SU-DHL-6 (cell line): ENCODE measurements around the gene TUBB.

ENCODE experiments used
- H2AFZ ChIP-seq: fragments of 200-600 bp; sonication (generic); 2 replicates; pipeline ENCODE4 v1.6.1; 2014; ENCODE audit warnings: low read depth, mild to moderate bottlenecking, moderate library complexity, mixed read lengths, antibody characterized with exemption, low read length; ENCODE audit not compliant: severe bottlenecking
- H3F3A ChIP-seq: fragments of 200-600 bp; shearing (Covaris generic); 2 replicates; pipeline ENCODE4 v1.6.0; 2016; ENCODE audit warnings: antibody characterized with exemption, mild to moderate bottlenecking; ENCODE audit not compliant: insufficient read depth
- H3K27ac ChIP-seq: fragments of 200-600 bp; sonication (generic); 2 replicates; pipeline ENCODE4 v1.5.1; 2016; ENCODE audit warnings: low read depth, mild to moderate bottlenecking, low read length, moderate library complexity, mixed read lengths
- H3K27me3 ChIP-seq: fragments of 200-600 bp; sonication (generic), shearing (Covaris generic); 2 replicates; pipeline ENCODE4 v1.6.0; 2014; ENCODE audit warnings: mild to moderate bottlenecking, low read length
- H3K36me3 ChIP-seq: fragments of 200-600 bp; sonication (generic); 2 replicates; pipeline ENCODE4 v1.6.1; 2014; ENCODE audit warnings: mild to moderate bottlenecking, low read length, mixed read lengths
- H3K4me2 ChIP-seq: fragments of 300-600, 200-600 bp; shearing (Covaris generic), sonication (generic); 2 replicates; pipeline ENCODE4 v1.6.0; 2014; ENCODE audit warnings: low read length, low read depth, mild to moderate bottlenecking; ENCODE audit not compliant: poor library complexity, severe bottlenecking
- H3K4me3 ChIP-seq: fragments of 200-600 bp; sonication (generic); 2 replicates; pipeline ENCODE4 v1.5.1; 2014; ENCODE audit warnings: antibody characterized with exemption, low read length, mild to moderate bottlenecking, mixed read lengths; ENCODE audit not compliant: insufficient read depth, poor library complexity, severe bottlenecking
- H3K79me2 ChIP-seq: fragments of 200-600 bp; sonication (generic); 2 replicates; pipeline ENCODE4 v1.6.1; 2014; ENCODE audit warnings: mild to moderate bottlenecking, low read length, moderate library complexity; ENCODE audit not compliant: insufficient read depth
- H3K9ac ChIP-seq: fragments of 200-600 bp; sonication (generic); 2 replicates; pipeline ENCODE4 v1.7.0; 2014; ENCODE audit warnings: mild to moderate bottlenecking, low read length
- H3K9me2 ChIP-seq: fragments of 200-600 bp; sonication (generic); replicated peaks from 2 replicates; pipeline ENCODE4 v1.6.1; 2014; ENCODE audit warnings: low read length; ENCODE audit not compliant: insufficient read depth
- H3K9me3 ChIP-seq: fragments of 200-600 bp; sonication (generic); 2 replicates; pipeline ENCODE4 v1.6.1; 2014; ENCODE audit warnings: low read length, mixed read lengths; ENCODE audit not compliant: insufficient read depth
- H4K20me1 ChIP-seq: fragments of 200-600 bp; sonication (generic); 2 replicates; pipeline ENCODE4 v1.6.1; 2014; ENCODE audit warnings: low read depth, mild to moderate bottlenecking, antibody characterized with exemption, low read length, moderate library complexity, mixed read lengths
- EZH2phosphoT487 ChIP-seq: fragments of 200-600 bp; sonication (generic), shearing (Covaris generic); conservative IDR thresholded peaks from 2 replicates; pipeline ENCODE4 v1.6.1; 2018; ENCODE audit warnings: mild to moderate bottlenecking, antibody characterized with exemption, low read length, moderate library complexity, mixed read lengths
- TF ChIP-seq, protein P1 (sequence below): fragments of 200-600 bp; sonication (generic); IDR thresholded peaks from one replicate; pipeline ENCODE4 v1.5.1; 2017; ENCODE audit warnings: antibody characterized with exemption, mild to moderate bottlenecking, low read length, moderate library complexity; ENCODE audit not compliant: insufficient read depth, poor library complexity, severe bottlenecking

TUBB gene

DNA sequence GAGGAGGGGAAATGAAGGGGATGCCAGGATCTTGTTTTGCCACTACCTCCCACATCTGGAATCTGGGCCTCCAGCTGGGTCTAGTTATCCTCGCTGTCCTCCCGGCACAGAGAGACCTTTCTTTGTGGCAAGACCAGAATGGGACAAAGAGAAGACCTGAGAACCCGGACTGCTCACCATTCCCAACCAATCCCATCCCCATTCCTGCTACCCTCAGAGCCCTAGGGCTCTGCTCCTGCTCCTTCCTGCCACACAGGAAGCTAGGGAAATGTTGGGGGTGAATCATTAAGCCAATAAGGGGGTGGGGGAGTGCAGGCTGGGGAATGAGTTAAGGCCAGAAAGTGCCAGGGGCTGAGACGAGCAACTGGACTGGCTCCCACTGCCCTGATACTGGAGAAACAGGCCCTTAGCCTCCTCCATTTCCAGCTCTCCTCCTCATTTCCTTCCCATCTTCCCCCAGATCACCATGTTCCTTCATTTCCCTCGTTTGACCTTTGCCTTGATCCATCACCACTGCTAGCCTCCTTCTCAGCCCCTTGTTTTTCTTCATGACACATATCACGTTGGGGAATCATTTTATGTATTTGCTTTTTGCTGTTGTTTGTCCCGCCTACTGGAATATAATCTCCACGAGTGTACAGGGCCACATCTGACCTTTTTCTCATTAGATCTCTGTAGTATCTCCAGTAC lies 28.8 kb downstream of the TUBB start:
- Histone ChIP-seq H3K27me3 (no peaks in the 10 kb centered on the region), H3K79me2 (no peaks in the 10 kb centered on the region), H3F3A (no peaks in the 10 kb centered on the region), H3K9ac (no peak overlapping the region), H3K36me3 (no peaks in the 10 kb centered on the region), H3K4me2 (no peak overlapping the region), H3K9me2 (no peaks in the 10 kb centered on the region), H3K9me3 (no peaks in the 10 kb centered on the region), H3K27ac (no peak overlapping the region), H4K20me1 (no peaks in the 10 kb centered on the region), H3K4me3 (no peak overlapping the region), H2AFZ (no peak overlapping the region)
- TF ChIP-seq, protein P1, sequence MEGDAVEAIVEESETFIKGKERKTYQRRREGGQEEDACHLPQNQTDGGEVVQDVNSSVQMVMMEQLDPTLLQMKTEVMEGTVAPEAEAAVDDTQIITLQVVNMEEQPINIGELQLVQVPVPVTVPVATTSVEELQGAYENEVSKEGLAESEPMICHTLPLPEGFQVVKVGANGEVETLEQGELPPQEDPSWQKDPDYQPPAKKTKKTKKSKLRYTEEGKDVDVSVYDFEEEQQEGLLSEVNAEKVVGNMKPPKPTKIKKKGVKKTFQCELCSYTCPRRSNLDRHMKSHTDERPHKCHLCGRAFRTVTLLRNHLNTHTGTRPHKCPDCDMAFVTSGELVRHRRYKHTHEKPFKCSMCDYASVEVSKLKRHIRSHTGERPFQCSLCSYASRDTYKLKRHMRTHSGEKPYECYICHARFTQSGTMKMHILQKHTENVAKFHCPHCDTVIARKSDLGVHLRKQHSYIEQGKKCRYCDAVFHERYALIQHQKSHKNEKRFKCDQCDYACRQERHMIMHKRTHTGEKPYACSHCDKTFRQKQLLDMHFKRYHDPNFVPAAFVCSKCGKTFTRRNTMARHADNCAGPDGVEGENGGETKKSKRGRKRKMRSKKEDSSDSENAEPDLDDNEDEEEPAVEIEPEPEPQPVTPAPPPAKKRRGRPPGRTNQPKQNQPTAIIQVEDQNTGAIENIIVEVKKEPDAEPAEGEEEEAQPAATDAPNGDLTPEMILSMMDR: no peak
- TF ChIP-seq EZH2phosphoT487: no peak

DNA sequence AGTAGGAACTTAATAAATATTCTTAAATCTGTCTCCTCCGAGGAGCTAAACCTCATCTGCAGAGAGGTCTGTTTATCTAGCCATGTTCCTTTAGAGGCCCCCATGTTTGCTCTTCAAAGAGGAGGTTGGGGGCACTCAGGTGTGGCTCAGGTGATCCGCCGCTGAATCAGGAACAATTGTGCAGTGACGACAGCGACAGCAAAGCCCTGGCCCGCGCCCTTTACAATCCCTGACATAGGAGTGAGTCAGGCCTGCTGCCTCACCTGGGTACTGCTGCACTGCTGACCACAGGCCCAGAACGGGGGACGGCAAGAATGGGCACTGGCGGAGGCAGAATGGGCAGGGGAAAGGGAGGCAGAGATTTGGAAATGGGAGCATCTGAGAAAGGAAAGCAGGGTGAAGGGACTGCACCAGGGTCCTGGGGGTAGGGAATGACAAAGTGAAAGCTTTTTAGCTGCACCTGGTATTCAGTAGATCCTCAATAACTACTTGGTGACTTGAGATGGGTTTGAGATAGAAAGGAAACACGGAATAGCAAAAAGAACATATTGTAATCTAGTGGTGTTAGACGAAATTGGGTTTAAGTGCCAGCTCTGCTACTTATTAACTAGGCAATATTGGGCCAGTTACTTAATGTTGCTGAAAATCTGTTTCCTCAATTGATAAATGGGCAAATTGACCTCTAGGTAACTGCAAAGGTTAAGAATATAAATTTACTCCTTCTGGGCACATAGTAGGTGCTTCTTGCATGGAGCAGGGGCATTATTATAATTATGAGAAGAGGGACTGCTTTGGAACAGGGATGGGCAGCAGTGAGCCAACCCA lies 29.6 kb downstream of the TUBB start:
- H4K20me1 ChIP-seq: no peaks in the 10 kb centered on the region
- H3K4me3 ChIP-seq: no peak overlapping the region
- H3K4me2 ChIP-seq: no peak overlapping the region
- no peak overlapping the region for H3K27ac ChIP-seq
- H3F3A ChIP-seq: no peaks in the 10 kb centered on the region
- H2AFZ ChIP-seq: no peak overlapping the region
- no peaks in the 10 kb centered on the region for H3K27me3 ChIP-seq
- H3K9me3 ChIP-seq: no peaks in the 10 kb centered on the region
- no peak overlapping the region for H3K9ac ChIP-seq
- no peaks in the 10 kb centered on the region for H3K79me2 ChIP-seq
- H3K36me3 ChIP-seq: no peaks in the 10 kb centered on the region
- H3K9me2 ChIP-seq: no peaks in the 10 kb centered on the region
- TF ChIP-seq, protein P1: no peak
- no peak for TF ChIP-seq EZH2phosphoT487

DNA sequence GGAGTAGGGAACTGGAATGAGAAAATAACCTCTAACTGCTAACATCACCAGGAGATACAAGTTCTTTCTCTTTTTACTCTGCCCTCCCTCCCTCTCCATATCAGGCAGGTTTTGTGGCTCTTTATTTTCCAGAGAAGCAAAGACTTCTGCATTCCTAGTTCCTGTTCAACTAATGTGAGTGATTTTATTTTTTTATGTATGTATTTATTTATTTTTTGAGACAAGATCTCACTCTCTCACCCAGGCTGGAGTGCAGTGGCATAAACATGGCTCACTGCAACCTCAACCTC lies 30.2 kb downstream of the TUBB start:
- H3K9me3 ChIP-seq: no peaks in the 10 kb centered on the region
- no peak overlapping the region for H3K9ac ChIP-seq
- H3K27me3 ChIP-seq: no peaks in the 10 kb centered on the region
- TF ChIP-seq, protein P1: no peak
- TF ChIP-seq EZH2phosphoT487: no peak
- no peak overlapping the region for H3K4me2 ChIP-seq
- H3F3A ChIP-seq: no peaks in the 10 kb centered on the region
- no peak overlapping the region for H3K27ac ChIP-seq
- H4K20me1 ChIP-seq: no peaks in the 10 kb centered on the region
- no peak overlapping the region for H2AFZ ChIP-seq
- no peaks in the 10 kb centered on the region for H3K79me2 ChIP-seq
- H3K36me3 ChIP-seq: no peaks in the 10 kb centered on the region
- no peak overlapping the region for H3K4me3 ChIP-seq
- no peaks in the 10 kb centered on the region for H3K9me2 ChIP-seq
